Stimulated activated CD4-positive, alpha-beta T cell treated with anti-CD3 and anti-CD28 coated beads, Interleukin-15, amount 100 ng/mL, for 1 hour (primary cell): ENCODE data around the gene PCDH19.

Experiments
- DNase-seq, 2 donors: peaks; one replicate each; pipeline ENCODE4 v3.0.0-alpha.2; 2020; ENCODE audit warnings: low read depth in 1 of 2, low spot score in 1 of 2

Gene PCDH19

DNA sequence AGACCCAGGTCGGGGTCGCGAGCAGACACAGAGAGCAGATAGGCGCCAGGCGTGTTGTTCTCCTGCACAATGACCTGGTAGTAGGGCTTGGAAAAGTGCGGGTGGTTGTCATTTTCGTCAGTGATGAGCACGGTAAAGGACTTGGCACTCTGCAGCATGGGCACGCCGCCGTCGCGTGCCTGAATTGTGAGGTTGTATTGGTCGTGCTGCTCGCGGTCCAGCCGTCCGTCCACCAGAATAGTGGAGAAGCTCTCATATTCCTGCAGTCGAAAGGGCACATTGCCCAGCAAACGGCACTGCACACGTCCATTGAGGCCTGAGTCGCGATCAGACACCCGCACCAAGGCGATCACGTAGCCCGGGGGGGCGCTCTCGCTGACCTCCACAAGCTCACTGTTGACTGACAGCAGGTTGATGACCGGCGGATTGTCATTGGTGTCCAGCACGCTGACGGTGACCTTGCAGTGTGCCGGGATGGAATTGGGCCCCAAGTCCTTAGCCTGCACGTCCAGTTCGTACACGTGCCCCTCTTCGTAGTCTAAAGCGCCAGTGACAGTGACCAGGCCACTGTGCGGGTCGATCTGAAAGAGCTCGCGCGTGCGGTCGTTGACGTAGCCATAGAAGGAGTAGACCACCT lies 2.8 kb downstream of the PCDH19 start:
- DNase-seq = no peak

DNA sequence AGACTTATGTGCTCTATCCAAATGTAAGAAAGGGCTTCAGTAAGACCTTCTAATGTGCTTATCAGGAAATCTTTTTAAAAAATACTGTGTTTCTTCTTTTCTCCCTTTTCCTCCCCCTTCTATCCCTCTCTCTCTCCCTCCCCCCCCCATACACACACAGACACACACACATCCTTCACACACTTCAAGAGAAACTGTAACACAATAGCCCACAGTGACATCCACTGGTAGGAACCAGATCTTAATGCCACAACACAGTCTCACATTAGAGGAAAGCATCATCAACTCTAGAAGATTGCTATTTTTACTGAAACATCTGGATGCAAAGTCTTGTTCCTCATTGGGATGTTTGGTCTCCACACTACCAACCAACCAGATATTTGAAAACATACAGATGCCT lies 4.6 kb downstream of the PCDH19 start:
- no peak for DNase-seq

DNA sequence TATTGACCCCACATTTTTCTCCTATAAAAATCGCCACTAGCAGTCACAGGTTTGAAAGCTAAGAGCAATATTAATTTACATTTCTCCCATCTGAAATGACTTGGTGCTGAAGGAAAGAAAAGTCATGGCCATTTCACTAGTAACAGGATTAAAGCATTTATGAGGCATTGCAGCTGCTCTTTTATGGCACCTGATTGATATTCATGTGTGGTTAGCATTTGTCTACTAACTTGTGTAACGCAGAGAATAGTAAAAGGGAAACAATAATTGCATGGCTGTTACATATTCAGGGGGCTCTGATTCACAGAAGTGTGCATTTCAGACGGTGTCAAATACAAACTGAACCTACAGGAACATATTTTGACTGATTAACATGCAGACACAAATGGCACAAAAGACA lies 5.2 kb downstream of the PCDH19 start:
- DNase-seq = no peak

DNA sequence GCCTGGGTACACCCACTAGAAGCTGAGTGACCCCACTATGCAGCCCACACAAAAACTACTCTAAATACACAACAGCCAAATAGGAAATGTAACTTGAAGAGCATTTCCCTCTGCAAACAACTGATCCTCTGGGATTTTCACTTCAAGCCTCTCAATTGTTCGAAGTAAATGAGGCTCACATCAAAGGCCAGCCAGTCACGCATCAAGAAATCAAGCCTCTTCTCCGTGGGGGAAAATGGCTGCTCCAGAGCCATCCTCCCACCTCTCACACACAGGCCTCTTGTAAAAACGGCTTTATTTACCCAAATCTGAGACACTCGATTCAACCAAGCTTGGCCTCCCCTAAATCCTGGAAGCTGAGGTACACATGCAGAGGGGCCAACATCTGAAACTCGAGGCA lies 14.3 kb downstream of the PCDH19 start:
- no peak for DNase-seq

DNA sequence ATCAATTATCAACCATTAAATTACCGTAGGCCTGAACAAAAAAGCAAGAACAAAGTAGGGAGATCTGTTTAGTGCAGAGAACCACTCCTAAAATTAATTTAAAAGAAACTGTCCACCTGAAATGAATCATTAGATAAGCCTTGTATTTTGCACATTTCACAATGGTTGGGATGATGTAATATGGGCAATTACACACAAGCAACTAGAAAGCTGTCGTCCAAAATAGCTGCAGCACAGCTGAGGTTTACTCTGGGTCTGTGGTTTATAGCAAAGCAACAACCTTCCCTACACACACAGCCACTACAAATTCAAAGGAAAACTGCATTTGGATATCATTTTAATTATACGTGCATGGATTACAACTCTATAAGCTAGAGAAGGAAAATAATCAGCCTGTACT lies 28.5 kb downstream of the PCDH19 start:
- DNase-seq = no peak

DNA sequence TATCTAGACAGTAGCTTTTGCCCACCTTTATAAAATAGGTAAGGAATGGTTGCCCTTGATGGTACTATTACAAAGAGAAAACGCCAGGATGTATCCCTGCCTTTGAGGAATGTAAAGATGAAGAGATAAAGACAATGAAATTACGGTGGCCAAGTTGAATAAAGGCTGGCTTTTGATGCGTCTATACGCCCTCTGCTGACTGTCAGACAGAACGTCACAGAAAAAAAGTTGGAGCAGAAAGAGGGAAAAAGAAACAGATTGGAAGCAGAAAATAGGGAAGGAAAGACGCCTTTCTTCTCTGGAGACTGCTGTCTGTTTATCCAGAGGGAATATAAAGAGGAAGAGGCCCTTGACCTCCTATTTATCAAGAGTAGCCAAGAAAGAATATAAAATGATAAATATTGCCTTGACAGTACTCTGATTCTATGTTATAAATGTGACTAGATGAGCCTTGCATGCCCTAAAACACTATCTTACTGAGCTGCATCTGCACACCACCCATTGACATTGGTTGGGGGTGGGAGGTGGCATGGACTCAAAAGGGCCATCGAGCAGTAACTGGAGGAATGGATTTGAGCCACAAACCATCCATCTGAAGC lies 30.6 kb downstream of the PCDH19 start:
- DNase-seq = no peak

DNA sequence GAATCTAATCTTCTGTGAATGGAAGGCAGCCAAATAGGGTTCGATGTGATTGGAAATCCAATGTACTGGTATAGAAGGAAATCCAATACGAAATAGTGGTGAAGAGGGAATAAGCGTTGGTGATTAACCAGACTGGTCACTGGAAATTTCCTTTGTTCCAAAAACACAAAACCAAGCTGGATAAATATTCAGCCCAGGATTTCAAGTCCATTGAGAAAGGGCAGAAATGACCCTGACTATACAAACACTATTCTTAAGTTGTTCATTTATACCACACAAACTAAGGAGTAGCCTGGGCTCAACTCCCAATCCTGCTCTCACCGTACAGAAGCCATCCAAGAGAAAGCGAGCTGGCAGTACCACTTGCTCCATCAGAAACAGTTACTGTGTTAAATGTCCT lies 32.2 kb downstream of the PCDH19 start:
- DNase-seq = no peak

DNA sequence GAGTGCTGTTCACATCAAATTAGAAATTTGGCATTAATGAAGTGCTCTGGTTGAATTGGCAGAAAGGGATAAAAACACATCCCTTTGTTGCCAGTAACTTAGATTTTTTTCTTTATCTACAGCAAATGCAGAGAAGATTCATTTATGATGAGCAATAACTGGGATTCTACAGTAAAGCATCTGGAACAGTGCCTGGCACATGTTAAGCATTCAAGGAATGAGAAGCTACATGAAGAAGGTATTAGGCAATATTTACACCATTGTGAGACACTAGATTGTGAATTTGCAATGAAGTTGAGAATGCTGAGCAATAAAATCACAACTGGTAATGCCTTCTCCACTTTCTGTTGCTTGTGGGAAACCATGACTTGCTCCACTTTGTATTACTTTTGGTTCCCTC lies 33.5 kb downstream of the PCDH19 start:
- DNase-seq = no peak

DNA sequence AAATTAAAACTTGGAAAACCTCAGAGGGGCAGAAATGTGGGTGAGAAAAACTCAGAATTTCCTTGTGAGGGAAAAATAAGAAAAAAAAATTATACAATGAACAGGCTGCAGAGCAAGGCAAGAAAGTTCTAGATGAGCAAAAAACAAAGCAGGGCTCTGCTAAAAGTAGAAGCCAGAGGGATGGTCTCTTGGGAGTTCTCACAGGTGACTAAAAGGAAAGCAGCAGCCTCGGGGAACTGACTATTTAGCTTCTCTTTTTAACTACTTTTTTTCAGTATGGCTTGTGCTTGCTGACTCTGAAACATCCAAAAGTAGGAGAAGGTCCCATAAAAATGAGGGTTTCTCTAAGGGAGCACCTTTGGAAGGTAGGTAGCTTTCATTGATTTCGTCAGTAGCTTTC lies 36.4 kb downstream of the PCDH19 start:
- DNase-seq = no peak

DNA sequence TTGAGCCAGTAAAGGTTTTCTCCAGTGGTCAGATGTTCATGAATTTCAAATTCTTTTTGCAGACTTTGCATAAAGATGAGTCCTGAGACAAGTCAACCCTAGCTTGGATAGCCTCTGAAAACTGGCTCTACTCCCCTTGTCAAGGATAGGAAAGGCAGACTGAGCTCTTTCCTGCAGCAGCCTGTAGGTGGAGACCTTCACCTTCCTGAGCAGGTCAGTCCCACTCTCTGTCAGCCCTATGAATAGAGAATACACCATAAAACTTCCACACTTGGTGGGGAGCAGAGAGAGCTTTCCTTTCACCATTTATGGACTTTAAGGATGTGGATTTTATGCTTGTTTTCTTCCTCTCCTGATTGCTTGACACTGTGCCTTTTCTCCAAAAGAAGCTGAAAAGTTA lies 41.9 kb downstream of the PCDH19 start:
- DNase-seq = no peak

DNA sequence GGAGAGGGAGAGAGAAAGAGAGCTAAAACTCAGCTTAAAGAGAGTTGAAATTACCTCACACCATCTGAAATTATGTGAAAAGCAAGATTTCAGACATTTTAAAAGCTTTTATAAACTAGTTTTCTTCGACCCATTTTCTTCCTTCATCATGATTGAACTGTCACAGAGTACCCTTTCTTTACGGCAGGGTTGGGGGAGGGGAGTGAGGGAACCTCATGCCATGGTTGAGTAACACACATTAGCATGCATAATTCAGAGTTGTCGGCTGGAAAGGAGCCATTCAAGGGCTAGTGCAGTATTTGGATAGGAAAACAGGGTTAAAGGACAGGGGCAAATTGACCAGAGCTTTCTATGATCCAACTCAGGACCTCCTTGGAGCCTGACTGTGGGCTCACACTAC lies 46.2 kb downstream of the PCDH19 start:
- no peak for DNase-seq

DNA sequence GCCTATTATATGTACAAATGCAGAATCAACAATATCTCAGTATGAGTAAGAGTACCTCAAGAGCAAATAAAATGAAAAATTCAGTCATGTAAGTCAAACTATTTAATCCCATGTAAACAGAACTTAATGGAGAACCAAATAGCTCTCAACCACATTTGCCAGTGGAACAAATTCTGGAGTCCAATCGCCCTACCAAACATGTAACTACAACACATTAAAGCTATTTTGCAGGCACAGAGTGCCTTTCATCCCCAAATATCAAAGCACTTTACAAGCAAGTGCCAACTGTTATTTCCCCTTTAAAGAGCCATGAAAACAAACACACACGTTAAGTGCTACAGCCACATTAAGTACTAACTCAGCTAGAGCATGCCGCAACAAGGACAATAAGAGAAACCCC lies 51.3 kb downstream of the PCDH19 start:
- DNase-seq = no peak

DNA sequence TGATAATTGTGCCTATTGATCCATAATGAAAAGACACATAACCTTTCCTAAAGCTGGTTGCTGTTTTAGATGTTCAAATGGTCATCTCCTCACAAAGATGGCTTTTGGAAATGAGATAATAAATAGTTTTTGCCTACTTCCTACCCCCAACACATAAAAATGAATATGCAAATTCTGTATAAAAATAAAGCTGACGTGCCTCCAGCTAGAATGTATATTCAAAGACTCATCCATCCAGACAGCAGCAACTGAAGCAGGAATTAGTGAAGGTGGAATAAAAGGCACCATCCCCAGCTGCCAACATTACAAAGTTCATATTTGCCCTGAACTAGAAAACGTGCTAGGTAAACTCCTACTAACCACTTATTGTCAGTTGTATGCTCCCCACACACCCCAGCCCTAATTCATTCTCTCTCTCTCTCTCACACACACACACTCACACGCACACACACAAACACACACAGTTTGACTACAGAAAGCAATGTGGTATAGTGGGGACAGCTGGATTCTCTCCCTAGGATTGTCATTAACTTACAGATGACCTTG lies 53.6 kb downstream of the PCDH19 start:
- DNase-seq = no peak

DNA sequence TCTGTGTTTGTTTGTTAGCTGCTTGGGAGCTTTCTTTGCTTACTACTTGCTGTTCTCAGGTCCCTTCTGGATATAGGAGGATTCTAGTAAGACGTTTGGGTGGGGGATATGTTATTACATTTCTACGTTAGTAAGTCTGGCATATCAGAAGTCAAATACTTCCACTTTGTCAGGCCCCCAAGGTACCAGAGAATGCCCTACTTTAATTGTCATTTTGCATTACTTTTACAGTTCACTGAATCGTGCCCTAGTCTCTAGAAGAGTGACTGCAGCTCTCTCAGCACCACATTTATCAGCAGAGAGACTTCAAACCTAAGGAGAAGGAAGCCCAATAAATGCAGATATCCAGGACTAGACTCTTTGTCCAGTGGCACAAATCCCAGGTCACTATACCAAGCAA lies 54.4 kb downstream of the PCDH19 start:
- no peak for DNase-seq

DNA sequence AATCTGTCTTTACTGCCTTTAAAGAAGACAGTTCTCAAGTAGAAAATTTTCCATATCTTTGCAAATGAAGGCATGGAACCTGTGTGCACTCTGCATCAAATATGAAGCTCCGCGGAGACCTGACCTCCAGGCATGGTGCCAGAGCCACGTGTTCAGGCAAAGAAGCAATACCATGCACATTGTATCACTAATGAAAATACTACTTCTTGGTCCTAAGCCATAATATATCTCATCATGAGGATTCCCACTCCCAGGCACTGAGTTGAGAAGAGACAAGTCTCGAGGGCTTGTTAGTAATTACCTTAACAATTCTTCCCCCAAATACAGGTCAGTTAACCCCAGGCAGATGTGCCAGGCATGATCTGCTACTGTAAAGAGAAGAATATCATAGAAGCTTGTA lies 56.7 kb downstream of the PCDH19 start:
- DNase-seq = no peak

DNA sequence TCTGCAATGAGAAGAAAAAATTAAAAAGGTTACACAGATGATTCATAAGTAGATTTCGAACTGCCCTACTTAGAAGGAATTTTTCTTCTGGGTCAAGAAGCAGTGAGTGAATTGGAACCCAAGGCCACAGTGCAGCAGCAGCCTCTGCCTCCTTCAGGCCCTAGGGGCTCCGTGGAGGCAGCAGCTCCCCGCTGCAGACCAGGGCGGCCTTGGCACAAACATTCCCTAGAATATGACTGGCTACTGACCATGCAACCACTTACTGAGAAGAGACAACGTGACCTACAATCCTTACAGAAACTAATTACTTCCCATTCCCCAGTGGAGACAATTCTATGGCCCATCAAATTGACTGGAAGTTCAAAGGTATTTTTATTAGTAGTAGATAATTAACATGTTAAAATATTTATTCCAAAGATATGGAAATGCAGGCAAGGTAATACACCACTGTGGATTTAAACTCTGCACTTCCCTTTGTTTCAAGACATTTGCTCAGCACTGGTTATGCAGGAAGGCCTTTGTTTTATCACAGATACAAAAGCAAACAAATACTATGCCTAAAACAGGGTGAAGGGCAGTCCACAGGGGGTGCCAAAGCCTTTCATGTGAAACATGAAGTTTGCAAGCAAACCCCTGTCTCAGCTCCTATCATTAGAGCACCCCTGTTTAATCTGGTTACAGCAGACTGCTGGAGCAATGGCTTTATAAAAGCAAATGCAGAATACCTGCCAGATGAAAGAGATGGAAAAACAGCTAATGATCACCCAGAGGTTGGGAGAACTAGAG lies 59.2 kb downstream of the PCDH19 start:
- no peak for DNase-seq

DNA sequence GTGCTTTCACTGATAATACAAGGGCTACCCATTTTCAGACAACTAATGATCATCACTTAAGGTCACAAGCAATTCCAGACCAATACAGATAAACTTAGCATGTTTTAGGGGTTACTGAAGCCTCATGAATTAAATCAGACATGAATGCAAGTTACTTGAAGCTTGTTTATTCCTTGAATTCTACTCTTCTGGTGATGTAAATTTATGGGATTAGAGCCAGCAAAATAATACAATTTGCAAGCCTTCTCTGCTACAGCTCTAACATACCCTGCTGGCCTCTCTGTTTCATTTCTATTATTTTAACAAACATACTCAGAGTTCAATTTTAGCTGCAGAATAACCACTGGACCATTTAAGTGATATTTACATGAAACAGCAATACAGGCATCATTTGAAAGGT lies 60.7 kb downstream of the PCDH19 start:
- no peak for DNase-seq

DNA sequence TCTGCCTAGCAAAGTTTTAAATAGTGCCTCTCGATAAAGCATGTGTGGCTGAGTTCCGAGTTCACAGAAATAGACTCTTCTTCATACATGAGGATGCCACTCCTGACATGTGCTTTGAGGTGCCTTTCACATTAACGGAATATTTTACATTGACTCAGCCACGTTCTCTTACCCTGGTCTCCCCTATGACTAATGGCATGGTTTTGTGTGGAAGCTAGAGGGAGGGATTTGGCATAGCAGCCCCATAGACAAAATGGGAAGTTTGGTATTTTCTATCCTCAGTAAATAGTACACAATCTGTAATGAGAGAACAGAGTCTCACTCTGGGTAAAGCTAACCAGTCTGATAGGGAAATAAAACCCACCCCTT lies 68.9 kb downstream of the PCDH19 start:
- no peak for DNase-seq

DNA sequence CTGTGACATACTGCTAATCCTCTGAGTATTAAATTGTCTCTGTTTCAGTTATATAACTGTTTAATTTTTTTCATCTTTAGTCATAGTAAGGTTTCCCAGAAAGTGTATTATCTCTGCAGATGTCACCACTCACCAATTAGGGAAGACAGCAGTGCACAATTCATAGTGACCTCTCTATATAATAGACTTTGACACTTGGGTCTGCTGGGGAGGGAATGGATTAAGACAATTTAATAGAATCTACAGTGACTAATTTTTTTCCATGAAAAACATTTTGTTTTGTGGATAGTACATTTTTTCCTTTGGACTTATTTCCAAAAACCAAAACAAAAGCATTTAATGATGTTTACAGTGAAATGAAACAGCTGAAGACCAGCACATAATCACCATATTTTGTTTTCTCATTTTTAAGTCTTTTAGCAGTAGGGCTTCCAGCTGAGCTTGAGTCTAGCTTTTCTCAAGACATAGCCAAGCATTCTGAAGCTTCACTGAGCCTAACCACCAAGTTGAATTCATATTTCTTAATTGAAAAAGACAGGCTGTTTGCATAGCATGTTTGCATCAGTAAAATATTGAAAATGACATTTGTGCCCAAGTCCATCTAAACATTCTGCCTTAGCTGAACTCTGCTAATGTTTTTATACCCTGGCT lies 69.5 kb downstream of the PCDH19 start:
- no peak for DNase-seq

DNA sequence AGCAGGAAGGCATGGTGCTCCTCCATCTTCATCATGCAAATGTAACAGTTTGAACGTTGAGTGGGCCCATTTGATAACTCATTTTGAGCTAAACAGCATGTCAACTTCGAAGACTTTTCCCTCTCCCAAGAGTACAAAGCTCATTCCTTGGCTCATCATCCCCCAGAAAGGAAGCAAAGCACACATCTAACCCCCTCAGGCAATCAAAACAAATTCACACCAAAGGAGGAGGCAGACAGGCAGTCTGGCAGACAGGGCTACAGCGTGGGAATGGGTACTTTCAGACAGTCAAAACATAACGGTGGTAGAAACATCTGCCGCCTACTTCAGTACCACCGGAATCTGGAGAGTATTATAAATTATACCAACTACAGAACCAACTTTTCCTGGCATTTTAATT lies 81.7 kb downstream of the PCDH19 start:
- DNase-seq = no peak

DNA sequence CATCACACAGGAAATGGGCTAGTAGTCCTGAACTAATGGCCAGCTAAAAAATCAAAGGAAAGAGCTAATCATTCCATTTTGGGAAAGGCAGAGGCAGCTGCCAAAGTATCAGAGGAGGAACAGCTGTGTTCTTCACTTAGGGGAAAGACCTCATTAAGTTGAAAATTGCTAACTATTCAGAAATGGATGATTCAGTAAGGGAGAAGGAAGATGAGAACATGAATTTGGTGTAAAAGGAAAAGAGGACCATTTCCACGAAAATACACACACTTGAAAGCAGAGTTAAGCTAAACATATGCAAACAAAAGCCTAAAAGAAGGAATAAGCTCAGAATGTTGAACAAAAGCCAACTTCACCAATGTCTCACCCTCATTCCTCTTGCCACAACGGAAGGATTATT lies 90.4 kb downstream of the PCDH19 start:
- no peak for DNase-seq

DNA sequence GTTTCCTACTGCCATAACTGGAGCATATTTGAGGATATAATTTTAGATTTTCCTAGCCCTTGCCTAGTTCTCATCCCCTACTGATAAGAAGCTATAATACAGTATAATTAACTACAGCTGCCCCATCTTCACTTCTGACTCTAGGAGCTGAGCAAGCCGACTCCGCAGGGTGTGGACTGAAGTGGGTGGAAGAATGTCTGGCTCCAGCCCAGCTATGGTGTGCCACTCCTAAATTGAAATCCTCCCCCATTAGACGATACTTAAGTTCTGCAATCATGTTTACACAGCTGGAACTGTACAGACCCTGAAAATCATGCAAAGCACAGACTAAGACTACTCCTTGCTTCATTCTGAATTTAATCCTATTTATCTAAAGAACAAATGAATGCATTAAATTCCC lies 93.1 kb downstream of the PCDH19 start:
- DNase-seq = no peak
